Measurements from ENCODE around the gene STMN3. TPM values are rescaled to one million over a fixed set of nuclear protein-coding genes. Genes with fewer than 3 reads are reported as not detected.
A peak's percentile ranks its signal among the peaks of the same experiment; 100 is the strongest.

Gene STMN3
- total RNA-seq, 1 experiment from 2014 or later: 138 TPM

DNA sequence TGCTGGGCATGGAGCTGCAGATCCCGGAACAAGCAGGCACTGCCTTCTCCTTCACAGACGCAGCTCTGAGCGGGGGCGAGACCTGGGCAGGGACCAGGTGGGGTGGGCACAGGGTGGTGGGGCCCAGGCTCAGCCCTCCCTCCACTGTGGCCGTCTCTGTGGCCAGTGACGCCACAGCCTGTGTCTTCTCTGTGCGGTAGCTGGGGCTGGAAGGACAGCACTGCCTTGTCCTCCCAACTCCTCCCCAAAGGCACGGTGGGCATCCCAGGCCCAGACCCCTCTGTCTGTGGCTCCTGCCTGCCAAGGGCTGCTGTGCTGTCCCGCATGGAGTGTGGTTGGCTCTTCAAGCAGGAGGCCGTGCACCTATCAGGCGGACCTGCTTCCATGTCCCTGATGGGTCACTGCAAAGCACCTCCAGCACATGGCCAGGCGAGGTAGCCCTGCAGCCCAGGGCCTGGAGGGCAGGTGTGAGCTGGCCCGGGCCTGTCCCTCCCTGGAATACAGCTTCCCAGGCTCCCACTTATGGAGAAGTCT, 28.5 kb upstream of the STMN3 start:
- peak; percentile 11 for ATAC-seq
- Histone ChIP-seq H3K4me2 (ENCODE audit: low read length) (peak overlapping the region; percentile 83), H2AFZ (ENCODE audit: low read depth, low read length, poor library complexity, severe bottlenecking) (no peak overlapping the region), H3K36me3 (ENCODE audit: control insufficient read depth in 1 of 2, insufficient read depth in 2 of 2, low read length in 2 of 2) (peaks cover 2 to 10% of the 10 kb centered on the region in 2 experiments; a peak in 2 of 4 replicates), H3K27ac (ENCODE audit: low read depth, low read length) (peak overlapping the region; percentile 100), H3K9me2 (ENCODE audit: insufficient read depth) (no peaks in the 10 kb centered on the region), H3K27me3 (ENCODE audit: insufficient read depth, low read length) (no peaks in the 10 kb centered on the region), H3K9me3 (ENCODE audit: control insufficient read depth in 1 of 2, insufficient read depth in 1 of 2, low read depth in 1 of 2, low read length in 2 of 2) (no peaks in the 10 kb centered on the region), H3K4me3 (replicated peaks in 1 of 2; ENCODE audit: low read depth in 1 of 2, low read length in 2 of 2) (peak overlapping the region; percentile 24 to 51), H3K79me2 (ENCODE audit: insufficient read depth, low read length) (peaks cover 30% of the 10 kb centered on the region), H4K20me1 (ENCODE audit: insufficient read depth) (no peaks in the 10 kb centered on the region), H3K9ac (ENCODE audit: low read length) (peak overlapping the region; percentile 69), H3K4me1 (ENCODE audit: control insufficient read depth in 1 of 2, insufficient read depth in 2 of 2, low read length in 2 of 2) (peaks cover 50 to 62% of the 10 kb centered on the region in 2 experiments)
- no peak for TF ChIP-seq CBX3 (IDR thresholded peaks at IDR 0.05; ENCODE audit: low read depth)
- TF ChIP-seq JUND (IDR thresholded peaks at IDR 0.05): no peak
- TF ChIP-seq EZH2 (IDR thresholded peaks at IDR 0.05): no peak
- no peak for TF ChIP-seq FOSL1 (IDR thresholded peaks at IDR 0.05; ENCODE audit: low read depth)
- TF ChIP-seq POLR2AphosphoS5 (IDR thresholded peaks at IDR 0.05; ENCODE audit: low read depth, low read length): no peak; the same call in 1 of the 2 replicates
- no peak for TF ChIP-seq YY1 (IDR thresholded peaks at IDR 0.05; ENCODE audit: extremely low read depth, insufficient replicate concordance, low read depth, low read length)
- TF ChIP-seq, protein P1, sequence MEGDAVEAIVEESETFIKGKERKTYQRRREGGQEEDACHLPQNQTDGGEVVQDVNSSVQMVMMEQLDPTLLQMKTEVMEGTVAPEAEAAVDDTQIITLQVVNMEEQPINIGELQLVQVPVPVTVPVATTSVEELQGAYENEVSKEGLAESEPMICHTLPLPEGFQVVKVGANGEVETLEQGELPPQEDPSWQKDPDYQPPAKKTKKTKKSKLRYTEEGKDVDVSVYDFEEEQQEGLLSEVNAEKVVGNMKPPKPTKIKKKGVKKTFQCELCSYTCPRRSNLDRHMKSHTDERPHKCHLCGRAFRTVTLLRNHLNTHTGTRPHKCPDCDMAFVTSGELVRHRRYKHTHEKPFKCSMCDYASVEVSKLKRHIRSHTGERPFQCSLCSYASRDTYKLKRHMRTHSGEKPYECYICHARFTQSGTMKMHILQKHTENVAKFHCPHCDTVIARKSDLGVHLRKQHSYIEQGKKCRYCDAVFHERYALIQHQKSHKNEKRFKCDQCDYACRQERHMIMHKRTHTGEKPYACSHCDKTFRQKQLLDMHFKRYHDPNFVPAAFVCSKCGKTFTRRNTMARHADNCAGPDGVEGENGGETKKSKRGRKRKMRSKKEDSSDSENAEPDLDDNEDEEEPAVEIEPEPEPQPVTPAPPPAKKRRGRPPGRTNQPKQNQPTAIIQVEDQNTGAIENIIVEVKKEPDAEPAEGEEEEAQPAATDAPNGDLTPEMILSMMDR (IDR thresholded peaks at IDR 0.05 in 2 of 3, conservative IDR thresholded peaks at IDR 0.05 in 1 of 3; ENCODE audit: borderline replicate concordance in 1 of 3, insufficient read depth in 1 of 3, low read depth in 2 of 3, low read length in 2 of 3): no peak
- no peak for TF ChIP-seq SIN3A (IDR thresholded peaks at IDR 0.05; ENCODE audit: low read depth)
- no peak for TF ChIP-seq ZFX (IDR thresholded peaks at IDR 0.05)
- no peak for TF ChIP-seq ZBTB33 (IDR thresholded peaks at IDR 0.05; ENCODE audit: extremely low read depth, insufficient replicate concordance, low read length)
- TF ChIP-seq TCF7L2 (IDR thresholded peaks at IDR 0.05; ENCODE audit: borderline replicate concordance, extremely low read depth, insufficient read depth, insufficient read length): no peak
- TF ChIP-seq, protein P2, sequence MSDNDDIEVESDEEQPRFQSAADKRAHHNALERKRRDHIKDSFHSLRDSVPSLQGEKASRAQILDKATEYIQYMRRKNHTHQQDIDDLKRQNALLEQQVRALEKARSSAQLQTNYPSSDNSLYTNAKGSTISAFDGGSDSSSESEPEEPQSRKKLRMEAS (IDR thresholded peaks at IDR 0.05): no peak
- no peak for TF ChIP-seq CEBPB (IDR thresholded peaks at IDR 0.05; ENCODE audit: low read depth)
- TF ChIP-seq SRF (IDR thresholded peaks at IDR 0.05; ENCODE audit: low read depth): no peak
- intact Hi-C loops (cut with micrococcal nuclease): loop anchor here (1.0 to 5.0 kb wide), 5 partner anchors 15 to 144 kb away; partner anchors contain the start of genes GMEB2, PTK6, RTEL1 and STMN3
- ChIA-PET POLR2A (interaction anchor here (0.6 to 2.4 kb wide), 11 partner anchors 10 to 108 kb away, joined by 3 to 28 read pairs (median 7); partner anchors contain the start of genes ARFRP1, HELZ2, RTEL1 and STMN3), CTCF (no interaction called here), RAD21 (ENCODE audit: low non-redundant PET in 1 of 2, low total read pairs in 2 of 2, uncharacterized antibody in 2 of 2, unreplicated experiment in 2 of 2) (interaction anchor here (0.9 to 1.8 kb wide), 3 partner anchors 17 to 40 kb away, joined by 3 to 14 read pairs (median 5); no protein-coding TSS in a partner anchor)
- BruUV-seq (replicated peaks): no TSS peak
- DNase-seq (ENCODE audit: low read depth, low spot score): no peak
